ENCODE results near the gene NEDD4L. TPM values are rescaled to one million over a fixed set of nuclear protein-coding genes. Genes with fewer than 3 reads are reported as not detected.

NEDD4L gene
- total RNA-seq, 1 donor from 2014 or later: 162 TPM

- peak overlapping the region; percentile 89 for H3K27ac Mint-ChIP-seq
- H3K9me3 Mint-ChIP-seq (ENCODE audit: low read depth): no peaks in the 10 kb centered on the region
- H3K4me3 Mint-ChIP-seq (ENCODE audit: low read depth): no peak overlapping the region
Observed at GRCh38 chr18:58097121-58097906, 53.3 kb downstream of the NEDD4L start.

GRCh38 chr18:58097907-58098166 is 53.8 kb downstream of the NEDD4L start:
- no peaks in the 10 kb centered on the region for H3K9me3 Mint-ChIP-seq (ENCODE audit: low read depth)
- peak overlapping the region; percentile 89 for H3K27ac Mint-ChIP-seq
- H3K27me3 Mint-ChIP-seq: no peaks in the 10 kb centered on the region
- no peak for TF ChIP-seq CTCF (IDR thresholded peaks at IDR 0.05; ENCODE audit: unreplicated experiment)
- peaks cover 54% of the 10 kb centered on the region for H3K4me1 Mint-ChIP-seq (ENCODE audit: low read depth)
- H3K4me3 Mint-ChIP-seq (ENCODE audit: low read depth): no peak overlapping the region
- no peak for DNase-seq (ENCODE audit: low spot score, unreplicated experiment)
- H3K36me3 Mint-ChIP-seq (ENCODE audit: insufficient read depth): peaks cover 6% of the 10 kb centered on the region

More at GRCh38 chr18:58097121-58097906, 53.3 kb downstream of the NEDD4L start:
- no peak for DNase-seq (ENCODE audit: low spot score, unreplicated experiment)
- H3K27me3 Mint-ChIP-seq: no peaks in the 10 kb centered on the region
- H3K36me3 Mint-ChIP-seq (ENCODE audit: insufficient read depth): peaks cover 8% of the 10 kb centered on the region
- peaks cover 50% of the 10 kb centered on the region for H3K4me1 Mint-ChIP-seq (ENCODE audit: low read depth)
- no peak for TF ChIP-seq CTCF (IDR thresholded peaks at IDR 0.05; ENCODE audit: unreplicated experiment)

GRCh38 chr18:58098706-58099105 is 54.7 kb downstream of the NEDD4L start:
- no peak for TF ChIP-seq CTCF (IDR thresholded peaks at IDR 0.05; ENCODE audit: unreplicated experiment)
- no peak for DNase-seq (ENCODE audit: low spot score, unreplicated experiment)
- Mint-ChIP-seq H3K9me3 (ENCODE audit: low read depth) (no peaks in the 10 kb centered on the region), H3K27ac (no peak overlapping the region), H3K4me1 (ENCODE audit: low read depth) (peaks cover 57% of the 10 kb centered on the region), H3K27me3 (no peaks in the 10 kb centered on the region), H3K4me3 (ENCODE audit: low read depth) (no peak overlapping the region), H3K36me3 (ENCODE audit: insufficient read depth) (peaks cover 4% of the 10 kb centered on the region)

GRCh38 chr18:58100154-58100553 is 56.1 kb downstream of the NEDD4L start:
- Mint-ChIP-seq H3K4me3 (ENCODE audit: low read depth) (no peak overlapping the region), H3K4me1 (ENCODE audit: low read depth) (peaks cover 61% of the 10 kb centered on the region), H3K27ac (peak overlapping the region; percentile 67), H3K9me3 (ENCODE audit: low read depth) (peaks cover 3% of the 10 kb centered on the region), H3K27me3 (no peaks in the 10 kb centered on the region), H3K36me3 (ENCODE audit: insufficient read depth) (peaks cover 3% of the 10 kb centered on the region)
- TF ChIP-seq CTCF (IDR thresholded peaks at IDR 0.05; ENCODE audit: unreplicated experiment): no peak
- DNase-seq (ENCODE audit: low spot score, unreplicated experiment): no peak

GRCh38 chr18:58101291-58101794 is 57.3 kb downstream of the NEDD4L start:
- TF ChIP-seq CTCF (IDR thresholded peaks at IDR 0.05; ENCODE audit: unreplicated experiment): no peak
- Mint-ChIP-seq H3K27ac (no peak overlapping the region), H3K4me1 (ENCODE audit: low read depth) (peaks cover 67% of the 10 kb centered on the region), H3K9me3 (ENCODE audit: low read depth) (peaks cover 3% of the 10 kb centered on the region), H3K27me3 (no peaks in the 10 kb centered on the region), H3K4me3 (ENCODE audit: low read depth) (no peak overlapping the region), H3K36me3 (ENCODE audit: insufficient read depth) (peaks cover 3% of the 10 kb centered on the region)
- DNase-seq (ENCODE audit: low spot score, unreplicated experiment): no peak
